H1 (cell line): ENCODE measurements around the gene CAMK2G.
"Not testable (repeated sequence)": the region's sequence is repeated elsewhere in the genome, so short reads cannot be mapped to it uniquely, and the experiment has no call there.

Experiments
- CBX5 ChIP-seq: fragments of 300-800, 300-1000 bp; sonication (generic); IDR thresholded peaks from 2 replicates; pipeline ENCODE4 v1.7.1; 2016; ENCODE audit warnings: antibody characterized with exemption, low read length, low read depth
- CHD2 ChIP-seq: IDR thresholded peaks from 2 replicates; pipeline ENCODE4 v1.6.1; 2012; ENCODE audit warnings: low read length, improper control_type of control experiment
- CTCF ChIP-seq, 3 experiments: IDR thresholded peaks; 1 replicate in 2 of 3; 2 replicates in 1 of 3; pipeline versions ENCODE4 v1.5.1 to v1.6.1; 2011; ENCODE audit warnings: low read length in 3 of 3, mild to moderate bottlenecking in 3 of 3, inconsistent platforms in 2 of 3, low read depth in 1 of 3, moderate library complexity in 1 of 3; ENCODE audit not compliant: insufficient read depth in 1 of 3; ENCODE audit errors: control extremely low read depth in 1 of 3
- EP300 ChIP-seq, 2 experiments: IDR thresholded peaks; 1 replicate in 1 of 2; 2 replicates in 1 of 2; pipeline ENCODE4 v1.6.1; 2011 to 2012; ENCODE audit warnings: low read depth in 2 of 2, low read length in 2 of 2, mild to moderate bottlenecking in 2 of 2, borderline replicate concordance in 1 of 2, inconsistent platforms in 1 of 2, moderate library complexity in 1 of 2
- EZH2 ChIP-seq: fragments of 200-600 bp; sonication (generic); IDR thresholded peaks from 2 replicates; pipeline ENCODE4 v1.7.1; 2012; ENCODE audit warnings: low read depth, mild to moderate bottlenecking, moderate library complexity, low read length, inconsistent platforms; ENCODE audit not compliant: severe bottlenecking
- HDAC2 ChIP-seq, 2 experiments: fragments of 300-600 bp in 1 of 2; sonication (generic) in 1 of 2; IDR thresholded peaks; 2 replicates each; pipeline ENCODE4 v1.6.1; 2011 to 2012; ENCODE audit warnings: low read depth in 2 of 2, low read length in 2 of 2, mild to moderate bottlenecking in 2 of 2, moderate library complexity in 2 of 2, borderline replicate concordance in 1 of 2, inconsistent platforms in 1 of 2
- KDM1A ChIP-seq: fragments of 200-600, 300-600 bp; sonication (generic); IDR thresholded peaks from 2 replicates; pipeline ENCODE4 v1.7.1; 2016; ENCODE audit warnings: mild to moderate bottlenecking, low read length, borderline replicate concordance
- POLR2A ChIP-seq, 2 experiments: IDR thresholded peaks; 1 replicate in 1 of 2; 2 replicates in 1 of 2; pipeline ENCODE4 v1.6.1; 2011; ENCODE audit warnings: low read depth in 2 of 2, low read length in 2 of 2, mild to moderate bottlenecking in 2 of 2; ENCODE audit errors: control extremely low read depth in 1 of 2
- RAD21 ChIP-seq, 2 experiments: IDR thresholded peaks in 1 of 2; conservative IDR thresholded peaks in 1 of 2; 2 replicates each; pipeline ENCODE4 v1.6.1; 2011; ENCODE audit warnings: low read depth in 2 of 2, low read length in 2 of 2, improper control_type of control experiment in 1 of 2, inconsistent platforms in 1 of 2, mild to moderate bottlenecking in 1 of 2, moderate library complexity in 1 of 2
- RBBP5 ChIP-seq: IDR thresholded peaks from 2 replicates; pipeline ENCODE4 v1.7.1; 2012; ENCODE audit warnings: low read depth, mild to moderate bottlenecking, inconsistent platforms, low read length, moderate library complexity, borderline replicate concordance
- RXRA ChIP-seq: IDR thresholded peaks from 2 replicates; pipeline ENCODE4 v1.6.1; 2011; ENCODE audit warnings: low read depth, mild to moderate bottlenecking, low read length, moderate library complexity; ENCODE audit not compliant: insufficient read depth
- SIN3A ChIP-seq, 2 experiments: IDR thresholded peaks in 1 of 2; conservative IDR thresholded peaks in 1 of 2; 2 replicates each; pipeline ENCODE4 v1.6.1; 2011 to 2012; ENCODE audit warnings: low read length in 2 of 2, improper control_type of control experiment in 1 of 2, low read depth in 1 of 2, mild to moderate bottlenecking in 1 of 2
- SUZ12 ChIP-seq: fragments of 200-600 bp; sonication (generic); IDR thresholded peaks from 2 replicates; pipeline ENCODE4 v1.6.1; 2012; ENCODE audit warnings: mild to moderate bottlenecking, inconsistent platforms, low read length, moderate library complexity, mixed read lengths

- not testable (repeated sequence) for TF ChIP-seq CHD2; POLR2A (IDR thresholded peaks at IDR 0.05; ENCODE audit: control extremely low read depth in 1 of 2, low read depth in 2 of 2, low read length in 2 of 2); KDM1A; CBX5; CTCF (IDR thresholded peaks at IDR 0.05; ENCODE audit: control extremely low read depth in 1 of 3, insufficient read depth in 1 of 3, low read depth in 1 of 3, low read length in 3 of 3); HDAC2 (IDR thresholded peaks at IDR 0.05; ENCODE audit: borderline replicate concordance in 1 of 2, low read depth in 2 of 2, low read length in 2 of 2); SUZ12; SIN3A (conservative IDR thresholded peaks at IDR 0.05 in 1 of 2, IDR thresholded peaks at IDR 0.05 in 1 of 2; ENCODE audit: low read depth in 1 of 2, low read length in 2 of 2); RBBP5; EZH2; EP300 (IDR thresholded peaks at IDR 0.05; ENCODE audit: borderline replicate concordance in 1 of 2, low read depth in 2 of 2, low read length in 2 of 2); RAD21 (IDR thresholded peaks at IDR 0.05 in 1 of 2, conservative IDR thresholded peaks at IDR 0.05 in 1 of 2; ENCODE audit: low read depth in 2 of 2, low read length in 2 of 2); RXRA
Observed at GRCh38 chr10:73829090-73829489, 45.3 kb downstream of the CAMK2G start.
